H9 (cell line): ENCODE results near the gene DMRTB1. TPM values are rescaled to one million over a fixed set of nuclear protein-coding genes. Genes with fewer than 3 reads are reported as not detected.

ENCODE experiments used
- DNase-seq: peaks from one replicate; pipeline ENCODE4 v3.0.0-alpha.2; 2017
- H2AFZ ChIP-seq: one replicate; pipeline ENCODE4 v1.6.1; 2013; ENCODE audit warnings: mild to moderate bottlenecking, low read length, control low read depth, moderate library complexity
- H2AK5ac ChIP-seq: 2 replicates; pipeline ENCODE4 v1.6.1; 2013; ENCODE audit warnings: low read length, control low read depth, mixed read lengths; ENCODE audit not compliant: insufficient read length
- H2BK120ac ChIP-seq: one replicate; pipeline ENCODE4 v1.6.1; 2013; ENCODE audit warnings: low read depth, mild to moderate bottlenecking, low read length, control low read depth, inconsistent platforms; ENCODE audit not compliant: poor library complexity, severe bottlenecking
- H2BK12ac ChIP-seq: 2 replicates; pipeline ENCODE4 v1.6.1; 2013; ENCODE audit warnings: low read length, control low read depth, mixed read lengths, low read depth; ENCODE audit not compliant: insufficient read length
- H2BK15ac ChIP-seq: 2 replicates; pipeline ENCODE4 v1.6.1; 2013; ENCODE audit warnings: low read depth, low read length, control low read depth
- H2BK20ac ChIP-seq: one replicate; pipeline ENCODE4 v1.6.1; 2013; ENCODE audit warnings: low read depth, mild to moderate bottlenecking, low read length, control low read depth, inconsistent platforms; ENCODE audit not compliant: poor library complexity, severe bottlenecking
- H2BK5ac ChIP-seq: 2 replicates; pipeline ENCODE4 v1.6.1; 2013; ENCODE audit warnings: low read length, control low read depth, mixed read lengths; ENCODE audit not compliant: insufficient read length
- H3K14ac ChIP-seq: 2 replicates; pipeline ENCODE4 v1.6.1; 2013; ENCODE audit warnings: low read length, control low read depth; ENCODE audit not compliant: insufficient read depth
- H3K18ac ChIP-seq: 2 replicates; pipeline ENCODE4 v1.6.1; 2013; ENCODE audit warnings: low read depth, mild to moderate bottlenecking, mixed read lengths, low read length, control low read depth; ENCODE audit not compliant: insufficient read length
- H3K23ac ChIP-seq: 2 replicates; pipeline ENCODE4 v1.6.1; 2013; ENCODE audit warnings: low read length, control low read depth, mixed read lengths, low read depth; ENCODE audit not compliant: insufficient read length
- H3K23me2 ChIP-seq: 2 replicates; pipeline ENCODE4 v1.6.1; 2013; ENCODE audit warnings: low read depth, mild to moderate bottlenecking, mixed read lengths, low read length, control low read depth; ENCODE audit not compliant: insufficient read length, poor library complexity, severe bottlenecking
- H3K27ac ChIP-seq: 2 replicates; pipeline ENCODE4 v1.5.1; 2013; ENCODE audit warnings: low read length, control low read depth, mixed read lengths, low read depth; ENCODE audit not compliant: insufficient read length
- H3K27me3 ChIP-seq: 2 replicates; pipeline ENCODE4 v1.6.1; 2013; ENCODE audit warnings: low read length, control low read depth, inconsistent platforms; ENCODE audit not compliant: insufficient read depth
- H3K4ac ChIP-seq: 2 replicates; pipeline ENCODE4 v1.6.1; 2013; ENCODE audit warnings: low read depth, mild to moderate bottlenecking, control low read depth, inconsistent platforms, low read length, moderate library complexity
- H3K4me1 ChIP-seq: 2 replicates; pipeline ENCODE4 v1.6.1; 2013; ENCODE audit warnings: low read length, control low read depth, inconsistent platforms; ENCODE audit not compliant: insufficient read depth
- H3K4me2 ChIP-seq: 2 replicates; pipeline ENCODE4 v1.6.1; 2013; ENCODE audit warnings: low read length, control low read depth, mixed read lengths; ENCODE audit not compliant: insufficient read length, insufficient read depth
- H3K56ac ChIP-seq: 2 replicates; pipeline ENCODE4 v1.6.1; 2013; ENCODE audit warnings: low read depth, mild to moderate bottlenecking, mixed read lengths, low read length, control low read depth; ENCODE audit not compliant: insufficient read length
- H3K79me1 ChIP-seq: 2 replicates; pipeline ENCODE4 v1.6.1; 2013; ENCODE audit warnings: low read depth, mild to moderate bottlenecking, moderate library complexity, low read length, control low read depth, inconsistent platforms; ENCODE audit not compliant: insufficient read depth, poor library complexity, severe bottlenecking
- H3K79me2 ChIP-seq: 2 replicates; pipeline ENCODE4 v1.6.1; 2013; ENCODE audit warnings: low read length, control low read depth, inconsistent platforms; ENCODE audit not compliant: insufficient read depth
- H3K9ac ChIP-seq: 2 replicates; pipeline ENCODE4 v1.6.1; 2013; ENCODE audit warnings: low read length, control low read depth, mixed read lengths; ENCODE audit not compliant: insufficient read length; ENCODE audit errors: extremely low read depth
- H3K9me3 ChIP-seq: one replicate; pipeline ENCODE4 v1.6.1; 2013; ENCODE audit warnings: low read depth, low read length, inconsistent platforms; ENCODE audit not compliant: control insufficient read depth
- H3T11ph ChIP-seq: one replicate; pipeline ENCODE4 v1.6.1; 2013; ENCODE audit warnings: mild to moderate bottlenecking, low read length, control low read depth, inconsistent platforms
- H4K20me1 ChIP-seq: one replicate; pipeline ENCODE4 v1.6.1; 2013; ENCODE audit not compliant: control insufficient read depth, insufficient read length, insufficient read depth
- H4K5ac ChIP-seq: 2 replicates; pipeline ENCODE4 v1.6.1; 2013; ENCODE audit warnings: low read depth, mild to moderate bottlenecking, mixed read lengths, low read length, control low read depth; ENCODE audit not compliant: insufficient read length
- H4K8ac ChIP-seq: replicated peaks from 2 replicates; pipeline ENCODE4 v1.6.1; 2013; ENCODE audit warnings: low read length, control low read depth, mixed read lengths, low read depth; ENCODE audit not compliant: insufficient read length
- H4K91ac ChIP-seq: 2 replicates; pipeline ENCODE4 v1.6.1; 2013; ENCODE audit warnings: low read depth, mild to moderate bottlenecking, moderate library complexity, mixed read lengths, low read length, control low read depth; ENCODE audit not compliant: insufficient read length
- H3K27ac Mint-ChIP-seq, 3 experiments: 2 replicates in 2 of 3; 3 replicates in 1 of 3; pipeline ENCODE4 v1.8.0; 2020 to 2021; ENCODE audit warnings: mixed read lengths in 3 of 3, mild to moderate bottlenecking in 1 of 3, moderate library complexity in 1 of 3
- H3K27me3 Mint-ChIP-seq: 2 replicates; pipeline ENCODE4 v1.8.0; 2021; ENCODE audit warnings: low read depth, mild to moderate bottlenecking, moderate library complexity, mixed read lengths
- H3K36me3 Mint-ChIP-seq, 3 experiments: 2 replicates in 2 of 3; 3 replicates in 1 of 3; pipeline ENCODE4 v1.8.0; 2020 to 2021; ENCODE audit warnings: low read depth in 3 of 3, mixed read lengths in 3 of 3; ENCODE audit not compliant: insufficient read depth in 1 of 3
- H3K4me1 Mint-ChIP-seq, 2 experiments: 2 replicates each; pipeline ENCODE4 v1.8.0; 2020; ENCODE audit warnings: mixed read lengths in 2 of 2
- H3K4me3 Mint-ChIP-seq, 2 experiments: 2 replicates in 1 of 2; 3 replicates in 1 of 2; pipeline ENCODE4 v1.8.0; 2020 to 2021; ENCODE audit warnings: mild to moderate bottlenecking in 2 of 2, mixed read lengths in 2 of 2, moderate library complexity in 1 of 2
- H3K9me3 Mint-ChIP-seq, 2 experiments: 2 replicates in 1 of 2; 3 replicates in 1 of 2; pipeline ENCODE4 v1.8.0; 2020; ENCODE audit warnings: mild to moderate bottlenecking in 2 of 2, mixed read lengths in 2 of 2, moderate library complexity in 1 of 2
- CTCF ChIP-seq: fragments of 200-600 bp; sonication (generic); conservative IDR thresholded peaks from 3 replicates; pipeline ENCODE4 v1.8.0; 2021; ENCODE audit warnings: antibody characterized with exemption, mild to moderate bottlenecking
- WGBS: extraction: QIAGEN DNeasy Blood & Tissue Kit; methylation state at CpG from one replicate; pipeline ENCODE4 v1.1.7; 2013; ENCODE audit warnings: missing lambda C conversion rate, low lambda C conversion rate, mixed read lengths; ENCODE audit not compliant: insufficient read length; ENCODE audit errors: extremely low coverage; 5-methylcytosine and 5-hydroxymethylcytosine counted together
- total RNA-seq: library from RNA; stranded (reverse); gene quantifications from 2 replicates; pipeline ENCODE4 v1.2.1, GENCODE V29; 2021

The DMRTB1 gene
- total RNA-seq, 1 experiment from 2014 or later: not detected

- Histone ChIP-seq H4K5ac (no peak overlapping the region), H3K4ac (no peak overlapping the region), H2BK120ac (peak overlapping the region; percentile 14), H3T11ph (peak overlapping the region; percentile 8), H2BK12ac (no peak overlapping the region), H2BK5ac (no peak overlapping the region), H3K79me1 (no peaks in the 10 kb centered on the region), H3K23ac (no peak overlapping the region), H2AK5ac (peak overlapping the region; percentile 56), H4K91ac (no peak overlapping the region), H3K27ac (peak overlapping the region; percentile 84), H2AFZ (no peak overlapping the region), H3K4me1 (peaks cover 8% of the 10 kb centered on the region), H4K8ac (no peak overlapping the region), H3K27me3 (no peaks in the 10 kb centered on the region), H3K23me2 (no peaks in the 10 kb centered on the region), H3K9ac (no peak overlapping the region), H4K20me1 (no peaks in the 10 kb centered on the region), H2BK20ac (no peak overlapping the region), H2BK15ac (no peak overlapping the region), H3K4me2 (no peak overlapping the region), H3K79me2 (no peaks in the 10 kb centered on the region), H3K14ac (no peak overlapping the region), H3K18ac (no peak overlapping the region), H3K56ac (no peak overlapping the region), H3K9me3 (peaks cover 15% of the 10 kb centered on the region)
- H3K9me3 Mint-ChIP-seq: peaks cover 29 to 33% of the 10 kb centered on the region in 2 experiments
- H3K27me3 Mint-ChIP-seq: no peaks in the 10 kb centered on the region
- H3K4me3 Mint-ChIP-seq: no peak overlapping the region; a peak in 1 of 5 replicates
- H3K27ac Mint-ChIP-seq: peak overlapping the region; percentile 97 to 99 (median 99)
- no peak for TF ChIP-seq CTCF
- DNase-seq: no peak
- peaks cover 23 to 32% (median 31%) of the 10 kb centered on the region in 3 experiments for H3K36me3 Mint-ChIP-seq
- H3K4me1 Mint-ChIP-seq: peaks cover 90 to 91% of the 10 kb centered on the region in 2 experiments
- no CpG with 5 or more reads among the region's 4 CpGs for WGBS
These were observed 28.0 kb upstream of the DMRTB1 start for GRCh38 chr1:53431244-53431643.
